D721Med (cell line): ENCODE measurements around the gene ARSH.

Experiments used
- DNase-seq: peaks from one replicate; pipeline ENCODE4 v3.0.0; 2011; ENCODE audit warnings: low spot score; ENCODE audit not compliant: insufficient read length
- FAIRE-seq: peaks from 2 replicates; lab custom pipeline; 2011; peaks lifted over from hg19 to GRCh38; lab: Jason Lieb, UNC
- CTCF ChIP-seq: IDR thresholded peaks from 2 replicates; pipeline ENCODE4 v1.5.1; 2012; ENCODE audit warnings: mild to moderate bottlenecking, control low read depth; ENCODE audit not compliant: insufficient read depth; ENCODE audit errors: missing control alignments

Gene ARSH

GRCh38 chrX:2984342-2984741, 22.0 kb upstream of the ARSH start:
- no peak for DNase-seq
- no peak for TF ChIP-seq CTCF
- no peak for FAIRE-seq

GRCh38 chrX:2989565-2989964, 16.8 kb upstream of the ARSH start:
- DNase-seq (no peak), FAIRE-seq (no peak)
- TF ChIP-seq CTCF = no peak

DNA sequence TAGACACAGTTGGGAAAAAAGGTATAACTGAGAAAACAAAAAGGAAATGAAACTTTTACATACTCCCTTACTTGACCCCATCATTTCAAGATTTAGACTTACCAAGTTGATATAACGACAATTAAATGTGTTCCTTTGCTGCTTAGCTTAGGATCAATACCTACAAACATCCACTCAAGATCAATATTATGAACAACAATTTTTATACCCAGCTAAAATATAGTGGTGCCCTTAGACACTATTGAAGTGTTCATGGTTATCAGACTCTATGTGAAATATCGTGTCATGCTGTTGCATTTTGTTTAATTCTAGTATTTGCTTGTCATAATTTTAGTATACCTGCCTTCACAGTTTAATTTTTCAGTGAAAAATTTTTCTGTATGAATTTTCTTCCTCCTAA, 4.2 kb downstream of the ARSH start:
- FAIRE-seq (no peak), DNase-seq (no peak)
- TF ChIP-seq CTCF = no peak

GRCh38 chrX:3017492-3017891, 11.1 kb downstream of the ARSH start:
- FAIRE-seq (no peak), DNase-seq (no peak)
- TF ChIP-seq CTCF = no peak

GRCh38 chrX:3024176-3024575, 17.8 kb downstream of the ARSH start:
- DNase-seq (no peak), FAIRE-seq (no peak)
- TF ChIP-seq CTCF = no peak

DNA sequence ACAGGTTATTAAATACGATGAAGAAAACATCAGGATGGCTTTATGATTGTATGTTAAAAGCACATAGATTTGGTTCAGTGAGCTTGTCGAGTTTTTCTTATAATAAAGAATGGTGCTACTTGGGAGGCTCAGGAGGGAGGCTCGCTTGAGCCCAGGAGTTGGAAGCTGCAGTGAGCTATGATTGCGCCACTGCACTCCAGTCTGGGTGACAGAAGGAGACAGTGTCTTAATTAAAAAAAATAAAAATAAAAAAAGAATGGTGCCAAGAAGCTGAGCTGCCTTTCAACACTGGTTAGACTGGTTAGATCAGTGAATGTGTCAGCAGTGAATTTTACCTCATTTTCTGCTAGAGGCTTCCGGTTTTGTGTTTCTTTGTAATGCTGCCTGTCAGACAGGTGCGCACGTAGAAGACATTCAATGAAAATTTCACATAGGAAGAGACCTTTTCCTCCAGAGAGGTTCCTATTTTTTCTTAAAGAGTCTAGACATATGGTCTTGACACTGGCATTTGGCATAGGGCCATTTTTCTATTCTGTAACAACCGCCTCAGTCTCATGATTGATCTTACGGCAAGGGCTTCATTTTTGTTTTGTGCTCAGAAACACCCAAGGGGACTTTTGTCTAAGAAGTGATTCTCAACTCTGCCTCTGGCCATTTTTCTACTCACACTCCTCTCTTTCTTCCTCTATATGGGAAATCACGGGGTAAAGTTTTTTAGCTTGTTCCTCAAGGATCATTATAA, 19.9 kb downstream of the ARSH start:
- no peak for DNase-seq
- no peak for TF ChIP-seq CTCF
- no peak for FAIRE-seq

- TF ChIP-seq CTCF = no peak
- FAIRE-seq (no peak), DNase-seq (no peak)
Measured at GRCh38 chrX:3029129-3029528, 22.8 kb downstream of the ARSH start.
